ENCODE results near the gene CYTH4. TPM values are rescaled to one million over a fixed set of nuclear protein-coding genes. Genes with fewer than 3 reads are reported as not detected.

Gene CYTH4
- polyA plus RNA-seq, 1 experiment: not detected

DNA sequence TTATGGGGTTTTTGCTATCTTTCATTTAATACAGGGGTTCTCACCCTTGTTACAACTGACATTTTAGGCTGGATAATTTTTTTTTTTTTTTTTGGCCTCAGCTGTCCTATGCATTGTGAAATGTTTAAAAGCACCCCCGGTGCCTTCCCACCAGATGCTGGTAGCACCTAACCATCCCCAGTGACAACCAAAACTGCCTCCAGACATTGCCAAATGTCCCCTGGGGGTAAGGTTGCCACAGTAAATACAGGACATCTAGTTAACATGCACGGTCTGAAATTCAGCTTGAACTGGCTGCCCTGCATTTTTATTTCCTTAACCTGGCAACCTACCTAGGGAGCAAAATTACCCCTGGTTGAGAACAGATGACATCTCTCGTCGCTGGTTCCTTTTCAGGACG lies 72.4 kb downstream of the CYTH4 start:
- ChIA-PET POLR2A (no interaction called here), CTCF (no interaction called here)
- H3K4me3 ChIP-seq (ENCODE audit: low read depth, low read length): no peak overlapping the region
- peaks cover 7% of the 10 kb centered on the region for H3K27me3 ChIP-seq (ENCODE audit: control insufficient read depth, insufficient read depth, low read length)
- TF ChIP-seq, protein P1, sequence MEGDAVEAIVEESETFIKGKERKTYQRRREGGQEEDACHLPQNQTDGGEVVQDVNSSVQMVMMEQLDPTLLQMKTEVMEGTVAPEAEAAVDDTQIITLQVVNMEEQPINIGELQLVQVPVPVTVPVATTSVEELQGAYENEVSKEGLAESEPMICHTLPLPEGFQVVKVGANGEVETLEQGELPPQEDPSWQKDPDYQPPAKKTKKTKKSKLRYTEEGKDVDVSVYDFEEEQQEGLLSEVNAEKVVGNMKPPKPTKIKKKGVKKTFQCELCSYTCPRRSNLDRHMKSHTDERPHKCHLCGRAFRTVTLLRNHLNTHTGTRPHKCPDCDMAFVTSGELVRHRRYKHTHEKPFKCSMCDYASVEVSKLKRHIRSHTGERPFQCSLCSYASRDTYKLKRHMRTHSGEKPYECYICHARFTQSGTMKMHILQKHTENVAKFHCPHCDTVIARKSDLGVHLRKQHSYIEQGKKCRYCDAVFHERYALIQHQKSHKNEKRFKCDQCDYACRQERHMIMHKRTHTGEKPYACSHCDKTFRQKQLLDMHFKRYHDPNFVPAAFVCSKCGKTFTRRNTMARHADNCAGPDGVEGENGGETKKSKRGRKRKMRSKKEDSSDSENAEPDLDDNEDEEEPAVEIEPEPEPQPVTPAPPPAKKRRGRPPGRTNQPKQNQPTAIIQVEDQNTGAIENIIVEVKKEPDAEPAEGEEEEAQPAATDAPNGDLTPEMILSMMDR (IDR thresholded peaks at IDR 0.05; ENCODE audit: insufficient read depth, low read depth, low read length): no peak
- no peak for DNase-seq (ENCODE audit: low read depth)
- H3K36me3 ChIP-seq (ENCODE audit: control insufficient read depth, insufficient read depth, low read length): no peaks in the 10 kb centered on the region

DNA sequence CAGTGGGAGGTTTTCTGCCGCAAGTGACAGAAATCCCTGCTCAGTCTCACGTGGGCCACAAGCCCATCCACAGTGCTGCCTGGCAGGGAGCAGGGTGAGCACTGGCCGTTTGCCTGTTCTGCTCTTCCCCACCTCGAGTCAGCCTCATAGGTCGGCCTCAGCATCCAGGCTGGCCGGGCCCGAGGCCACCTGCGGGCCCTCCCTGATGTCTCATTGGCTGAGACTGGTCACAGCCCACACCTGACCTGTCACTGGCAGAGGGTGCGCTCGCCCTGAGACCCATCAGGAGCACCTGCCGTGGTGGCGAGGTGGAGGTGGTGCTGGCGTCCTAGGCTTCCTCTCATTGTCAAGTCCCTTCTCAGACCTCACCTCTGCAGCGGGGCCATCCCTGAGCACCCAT lies 72.9 kb downstream of the CYTH4 start:
- TF ChIP-seq, protein P1 (IDR thresholded peaks at IDR 0.05; ENCODE audit: insufficient read depth, low read depth, low read length): no peak
- H3K4me3 ChIP-seq (ENCODE audit: low read depth, low read length): no peak overlapping the region
- ChIA-PET POLR2A (no interaction called here), CTCF (no interaction called here)
- DNase-seq (ENCODE audit: low read depth): no peak
- H3K36me3 ChIP-seq (ENCODE audit: control insufficient read depth, insufficient read depth, low read length): no peaks in the 10 kb centered on the region
- peaks cover 7% of the 10 kb centered on the region for H3K27me3 ChIP-seq (ENCODE audit: control insufficient read depth, insufficient read depth, low read length)

DNA sequence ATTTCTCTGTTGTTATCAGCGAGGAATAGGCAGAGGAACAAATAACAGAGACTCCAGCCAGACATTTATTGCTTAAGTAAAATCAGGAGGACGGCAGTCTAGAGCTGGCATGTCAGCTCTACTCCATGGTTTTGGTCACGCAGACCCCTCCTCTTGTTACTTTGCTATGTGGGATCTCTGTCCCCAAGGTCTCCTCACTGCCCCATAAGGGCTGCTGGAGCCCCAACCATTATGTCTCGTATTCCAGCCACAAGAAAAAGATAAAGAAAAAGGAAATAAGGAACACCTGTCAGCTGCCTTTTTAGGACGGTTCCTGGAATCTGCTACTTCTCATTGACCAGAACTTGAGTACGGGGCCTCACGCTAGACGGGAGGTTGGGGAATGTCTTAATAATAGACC lies 74.6 kb downstream of the CYTH4 start:
- Histone ChIP-seq H3K36me3 (ENCODE audit: control insufficient read depth, insufficient read depth, low read length) (no peaks in the 10 kb centered on the region), H3K27me3 (ENCODE audit: control insufficient read depth, insufficient read depth, low read length) (peaks cover 7% of the 10 kb centered on the region), H3K4me3 (ENCODE audit: low read depth, low read length) (no peak overlapping the region)
- CTCF ChIA-PET: no interaction called here
- DNase-seq (ENCODE audit: low read depth): no peak
- TF ChIP-seq, protein P1 (IDR thresholded peaks at IDR 0.05; ENCODE audit: insufficient read depth, low read depth, low read length): no peak
- POLR2A ChIA-PET: no interaction called here

DNA sequence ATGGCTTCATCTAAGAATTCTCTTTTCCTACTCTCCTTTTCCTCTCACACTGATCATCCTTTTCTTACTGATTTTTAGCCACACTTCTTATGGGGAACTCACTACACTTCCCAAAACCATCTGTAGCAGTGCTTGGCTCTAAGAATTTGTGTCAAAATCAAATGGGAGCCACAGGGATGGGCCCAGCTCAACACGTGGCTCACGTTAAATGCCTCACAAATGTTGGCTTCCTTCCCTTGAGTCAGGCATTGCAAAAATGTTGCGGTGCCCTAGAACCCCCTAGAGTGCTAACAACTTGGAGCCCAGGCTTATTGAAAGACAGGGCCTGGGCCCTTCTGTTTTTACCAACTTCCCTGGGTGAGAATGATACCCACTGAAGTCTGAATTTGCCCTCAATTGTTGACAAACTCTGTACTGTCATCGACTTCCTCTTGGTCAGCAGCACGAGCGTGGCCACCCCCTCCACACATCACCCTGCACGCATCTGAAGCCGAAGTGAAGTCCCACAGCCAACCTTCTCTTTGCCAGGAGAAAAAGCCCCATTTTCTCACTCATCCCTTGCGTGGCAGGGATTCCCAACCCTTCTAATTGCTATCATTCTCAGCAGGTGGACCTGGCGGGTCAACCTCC lies 75.3 kb downstream of the CYTH4 start:
- Histone ChIP-seq H3K36me3 (ENCODE audit: control insufficient read depth, insufficient read depth, low read length) (no peaks in the 10 kb centered on the region), H3K4me3 (ENCODE audit: low read depth, low read length) (no peak overlapping the region), H3K27me3 (ENCODE audit: control insufficient read depth, insufficient read depth, low read length) (peaks cover 8% of the 10 kb centered on the region)
- CTCF ChIA-PET: no interaction called here
- TF ChIP-seq, protein P1 (IDR thresholded peaks at IDR 0.05; ENCODE audit: insufficient read depth, low read depth, low read length): no peak
- POLR2A ChIA-PET: no interaction called here
- DNase-seq (ENCODE audit: low read depth): no peak

DNA sequence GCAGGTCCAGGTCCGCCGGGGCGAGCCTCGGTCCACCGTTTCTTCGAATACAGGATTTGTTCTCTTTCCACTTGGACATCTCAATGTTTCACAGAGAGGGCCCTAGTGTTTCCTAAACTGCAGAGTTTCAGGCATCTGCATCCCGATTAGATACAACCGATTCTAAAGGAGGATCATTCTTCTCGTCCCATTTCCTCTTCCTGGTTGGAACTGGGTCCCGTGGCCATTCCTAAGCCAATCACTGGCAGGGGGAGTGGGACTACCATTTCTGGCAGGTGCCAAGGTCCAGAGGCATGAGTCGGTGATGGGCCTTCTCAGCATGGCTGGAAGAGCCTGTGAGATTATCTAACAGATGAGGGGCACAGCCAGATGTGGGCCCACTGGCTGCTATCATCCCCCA lies 76.1 kb downstream of the CYTH4 start:
- POLR2A ChIA-PET: no interaction called here
- TF ChIP-seq, protein P1 (IDR thresholded peaks at IDR 0.05; ENCODE audit: insufficient read depth, low read depth, low read length): no peak

More for the DNA sequence above, 76.1 kb downstream of the CYTH4 start:
- CTCF ChIA-PET: interaction anchor here (2.0 kb wide), 1 partner anchor 12 kb away, joined by 6 read pairs; no protein-coding TSS in a partner anchor
- no peak overlapping the region for H3K4me3 ChIP-seq (ENCODE audit: low read depth, low read length)
- no peaks in the 10 kb centered on the region for H3K36me3 ChIP-seq (ENCODE audit: control insufficient read depth, insufficient read depth, low read length)
- DNase-seq (ENCODE audit: low read depth): no peak
- H3K27me3 ChIP-seq (ENCODE audit: control insufficient read depth, insufficient read depth, low read length): peaks cover 5% of the 10 kb centered on the region
